ENCODE data around the gene EHMT1.
A peak's percentile ranks its signal among the peaks of the same experiment; 100 is the strongest.

EHMT1 gene

GRCh38 chr9:137606005-137606621, 12.7 kb upstream of the EHMT1 start:
- peak overlapping the region; percentile 90 for H3K9ac ChIP-seq (ENCODE audit: low read length)
- H3K4me1 ChIP-seq (ENCODE audit: insufficient read depth, low read length, severe bottlenecking) = peaks cover 40% of the 10 kb centered on the region
- no peaks in the 10 kb centered on the region for H3K79me2 ChIP-seq (ENCODE audit: insufficient read depth, low read length)
- H3K4me3 ChIP-seq (ENCODE audit: low read depth, low read length, poor library complexity, severe bottlenecking) = peak overlapping the region; percentile 93
- H3K9me3 ChIP-seq (ENCODE audit: low read length) = no peaks in the 10 kb centered on the region
- no peaks in the 10 kb centered on the region for H3K36me3 ChIP-seq (ENCODE audit: insufficient read depth, low read length)
- no peaks in the 10 kb centered on the region for H3K9me2 ChIP-seq (ENCODE audit: low read depth, low read length)
- H3F3A ChIP-seq (ENCODE audit: insufficient read depth, low read length) = no peaks in the 10 kb centered on the region
- no peaks in the 10 kb centered on the region for H4K20me1 ChIP-seq (ENCODE audit: insufficient read depth, low read length)
- no peaks in the 10 kb centered on the region for H3K27me3 ChIP-seq (ENCODE audit: insufficient read depth, low read length)
- peak overlapping the region; percentile 81 for H3K4me2 ChIP-seq (ENCODE audit: low read length)
- no peak overlapping the region for H2AFZ ChIP-seq (ENCODE audit: low read length)
- H3K27ac ChIP-seq (ENCODE audit: low read depth, low read length, poor library complexity, severe bottlenecking) = no peak overlapping the region
- TF ChIP-seq CTCF (IDR thresholded peaks at IDR 0.05; ENCODE audit: low read length) (no peak), EZH2 (IDR thresholded peaks at IDR 0.05; ENCODE audit: borderline replicate concordance, low read length) (no peak)

- Histone ChIP-seq H2AFZ (ENCODE audit: low read length) (no peak overlapping the region), H3F3A (ENCODE audit: insufficient read depth, low read length) (no peaks in the 10 kb centered on the region), H3K9me3 (ENCODE audit: low read length) (no peaks in the 10 kb centered on the region), H3K4me2 (ENCODE audit: low read length) (peak overlapping the region; percentile 81), H3K79me2 (ENCODE audit: insufficient read depth, low read length) (no peaks in the 10 kb centered on the region), H3K4me3 (ENCODE audit: low read depth, low read length, poor library complexity, severe bottlenecking) (peak overlapping the region; percentile 93), H3K9me2 (ENCODE audit: low read depth, low read length) (no peaks in the 10 kb centered on the region), H4K20me1 (ENCODE audit: insufficient read depth, low read length) (no peaks in the 10 kb centered on the region), H3K9ac (ENCODE audit: low read length) (peak overlapping the region; percentile 90), H3K36me3 (ENCODE audit: insufficient read depth, low read length) (no peaks in the 10 kb centered on the region), H3K27ac (ENCODE audit: low read depth, low read length, poor library complexity, severe bottlenecking) (no peak overlapping the region), H3K4me1 (ENCODE audit: insufficient read depth, low read length, severe bottlenecking) (peaks cover 46% of the 10 kb centered on the region), H3K27me3 (ENCODE audit: insufficient read depth, low read length) (no peaks in the 10 kb centered on the region)
- no peak for TF ChIP-seq CTCF (IDR thresholded peaks at IDR 0.05; ENCODE audit: low read length)
Observed at GRCh38 chr9:137606734-137607138, 12.1 kb upstream of the EHMT1 start.

DNA sequence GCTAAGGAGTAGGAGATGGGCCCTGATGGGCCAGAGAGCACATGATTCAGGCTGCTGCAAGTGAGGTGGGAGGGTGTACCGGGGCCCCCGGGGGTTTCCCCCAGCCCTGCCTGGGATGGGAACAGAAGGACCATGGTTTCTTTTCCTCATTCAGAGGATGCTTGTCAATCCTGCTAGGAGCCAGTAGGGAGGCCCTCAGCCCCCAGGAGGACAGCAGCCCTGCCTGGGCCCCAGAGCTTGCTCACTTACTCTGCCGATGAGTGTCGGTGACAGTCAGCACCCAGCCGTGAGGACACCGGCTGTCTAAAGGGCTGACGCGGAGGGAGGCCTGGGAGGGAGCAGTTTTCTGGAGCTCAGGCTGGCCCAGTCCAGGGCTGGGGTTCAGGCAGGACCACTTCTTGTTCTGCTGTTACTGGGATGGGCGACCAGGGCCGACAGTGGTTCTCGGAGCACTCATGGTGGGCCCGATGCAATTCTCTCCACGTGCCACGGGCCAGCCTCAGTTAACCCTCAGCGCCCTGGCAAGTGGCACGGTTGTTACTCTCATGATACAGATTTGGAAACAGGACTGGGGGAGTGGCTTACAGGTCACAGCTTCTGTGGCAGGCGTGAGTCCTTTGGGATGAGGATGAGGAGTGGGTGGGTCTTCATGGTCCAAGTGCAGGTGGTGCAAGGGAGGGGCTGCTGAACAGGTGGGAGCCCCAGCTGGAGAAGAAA, 11.5 kb upstream of the EHMT1 start:
- H3F3A ChIP-seq (ENCODE audit: insufficient read depth, low read length) = no peaks in the 10 kb centered on the region
- no peaks in the 10 kb centered on the region for H3K36me3 ChIP-seq (ENCODE audit: insufficient read depth, low read length)
- H3K4me1 ChIP-seq (ENCODE audit: insufficient read depth, low read length, severe bottlenecking) = peaks cover 52% of the 10 kb centered on the region
- H3K4me2 ChIP-seq (ENCODE audit: low read length) = peak overlapping the region; percentile 81
- TF ChIP-seq CTCF (IDR thresholded peaks at IDR 0.05; ENCODE audit: low read length) = no peak
- TF ChIP-seq EZH2 (IDR thresholded peaks at IDR 0.05; ENCODE audit: borderline replicate concordance, low read length) = no peak
- H2AFZ ChIP-seq (ENCODE audit: low read length) = no peak overlapping the region
- H3K4me3 ChIP-seq (ENCODE audit: low read depth, low read length, poor library complexity, severe bottlenecking) = peak overlapping the region; percentile 93
- no peaks in the 10 kb centered on the region for H3K9me3 ChIP-seq (ENCODE audit: low read length)
- H3K9ac ChIP-seq (ENCODE audit: low read length) = peak overlapping the region; percentile 22; the same call in 1 of the 2 replicates
- no peaks in the 10 kb centered on the region for H3K9me2 ChIP-seq (ENCODE audit: low read depth, low read length)
- no peaks in the 10 kb centered on the region for H3K79me2 ChIP-seq (ENCODE audit: insufficient read depth, low read length)
- no peaks in the 10 kb centered on the region for H4K20me1 ChIP-seq (ENCODE audit: insufficient read depth, low read length)
- H3K27ac ChIP-seq (ENCODE audit: low read depth, low read length, poor library complexity, severe bottlenecking) = no peak overlapping the region
- no peaks in the 10 kb centered on the region for H3K27me3 ChIP-seq (ENCODE audit: insufficient read depth, low read length)

Measured in OCI-LY1 (cell line).